ENCODE measurements around the gene TEX36.

GRCh38 chr10:125694883-125695282 is 11.9 kb upstream of the TEX36 start:
- TF ChIP-seq CTCF (IDR thresholded peaks at IDR 0.05) (no peak), POLR2A (IDR thresholded peaks at IDR 0.05) (no peak)

Measured in body of pancreas (tissue), 4 donors.